Islet of Langerhans (tissue), 1 donor: Measurements from ENCODE around the gene MYO3B.
"Not testable (repeated sequence)": the region's sequence is repeated elsewhere in the genome, so short reads cannot be mapped to it uniquely, and the experiment has no call there.

Experiments used
- FAIRE-seq: peaks from one replicate; lab custom pipeline; 2011; peaks lifted over from hg19 to GRCh38; lab: Jason Lieb, UNC

Gene MYO3B

DNA sequence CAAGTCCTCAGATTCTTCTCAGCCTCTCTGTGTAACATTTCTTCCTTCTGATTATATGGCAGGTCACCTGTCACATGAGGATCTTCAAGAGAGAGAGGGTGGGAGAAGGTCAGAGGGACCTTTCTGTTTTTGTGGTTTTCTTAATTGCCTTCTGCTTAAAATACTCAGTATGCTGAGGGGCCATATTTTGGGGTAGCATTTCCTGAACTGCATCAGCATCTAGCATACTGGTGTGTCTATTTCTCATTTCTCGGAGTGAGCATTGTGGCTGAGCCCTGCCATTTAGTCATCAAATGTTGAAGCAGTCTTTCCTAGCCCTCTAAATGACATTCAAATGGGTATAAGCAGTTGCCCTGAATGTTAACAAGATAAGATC lies 162.7 kb downstream of the MYO3B start:
- no peak for FAIRE-seq

- no peak for FAIRE-seq
These were observed 164.0 kb downstream of the MYO3B start for GRCh38 chr2:170341684-170342623.

DNA sequence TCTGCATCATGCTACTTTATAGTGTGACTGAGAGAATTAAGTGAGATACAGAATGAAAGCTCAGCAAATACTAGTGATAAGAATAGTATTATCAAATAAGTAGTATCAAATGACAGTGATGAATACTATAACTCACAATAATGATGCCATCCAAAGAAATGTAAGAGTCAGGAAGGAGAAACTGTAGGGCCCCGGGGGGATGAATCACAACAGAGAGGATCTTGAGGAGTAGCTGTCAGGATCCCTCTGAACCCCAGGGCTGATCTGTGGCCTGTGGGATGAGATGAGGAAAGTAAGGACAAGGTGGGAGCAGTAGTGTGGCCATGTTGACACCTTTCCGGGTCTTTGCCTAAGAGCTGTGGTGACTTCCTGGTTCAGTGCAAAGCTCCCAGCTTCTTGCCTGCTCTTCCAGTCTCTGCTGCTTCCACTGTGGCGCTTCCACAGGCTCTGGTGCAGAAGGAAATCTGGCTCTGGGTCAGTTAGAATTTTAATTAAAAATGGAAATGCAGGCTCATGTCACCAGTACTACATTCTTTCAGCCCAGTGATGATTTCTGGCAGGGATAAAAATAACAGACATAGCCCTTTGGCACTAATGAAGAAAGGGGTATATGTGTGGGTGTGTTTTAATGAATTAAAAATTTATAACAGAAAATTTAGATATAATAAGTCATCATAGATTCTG lies 166.9 kb downstream of the MYO3B start:
- FAIRE-seq, result no peak

- no peak for FAIRE-seq
These were observed 167.7 kb downstream of the MYO3B start for GRCh38 chr2:170345607-170346006.

DNA sequence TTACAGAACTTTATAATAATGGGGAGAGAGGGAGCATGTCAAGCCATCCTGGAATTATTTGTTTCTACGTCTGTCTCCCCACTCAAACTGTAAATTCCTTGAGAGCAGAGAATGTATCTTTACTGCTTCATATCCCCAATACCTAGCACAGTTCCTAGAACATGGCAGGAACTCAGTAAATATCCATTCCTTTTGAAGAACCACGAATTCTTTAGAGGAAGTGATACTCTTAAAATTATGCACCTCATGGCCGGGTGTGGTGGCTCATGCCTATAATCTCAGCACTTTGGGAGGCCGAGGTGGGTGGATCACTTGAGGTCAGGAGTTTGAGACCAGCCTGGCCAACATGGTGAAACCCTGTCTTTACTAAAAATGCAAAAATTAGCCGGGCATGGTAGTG lies 171.3 kb downstream of the MYO3B start:
- FAIRE-seq, result not testable (repeated sequence)

GRCh38 chr2:170350929-170351826 lies 173.2 kb downstream of the MYO3B start:
- no peak for FAIRE-seq

DNA sequence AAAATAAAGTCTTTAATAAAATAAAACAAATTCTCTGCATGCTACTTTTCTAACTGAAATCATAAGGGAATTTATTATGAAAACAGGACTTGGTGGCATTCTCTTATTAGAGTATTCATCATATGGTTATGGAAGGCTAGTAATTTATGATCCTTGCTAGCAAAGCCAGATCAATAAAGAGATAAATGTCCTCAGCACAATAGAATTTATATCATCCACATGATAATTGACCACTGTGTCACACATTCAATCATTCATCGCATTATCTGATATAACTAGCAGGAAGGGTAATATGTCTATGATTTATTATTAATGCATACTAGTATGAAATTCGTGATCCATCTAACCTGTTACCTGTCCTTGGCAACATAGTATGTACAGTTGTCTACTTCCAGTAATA lies 175.8 kb downstream of the MYO3B start:
- no peak for FAIRE-seq

DNA sequence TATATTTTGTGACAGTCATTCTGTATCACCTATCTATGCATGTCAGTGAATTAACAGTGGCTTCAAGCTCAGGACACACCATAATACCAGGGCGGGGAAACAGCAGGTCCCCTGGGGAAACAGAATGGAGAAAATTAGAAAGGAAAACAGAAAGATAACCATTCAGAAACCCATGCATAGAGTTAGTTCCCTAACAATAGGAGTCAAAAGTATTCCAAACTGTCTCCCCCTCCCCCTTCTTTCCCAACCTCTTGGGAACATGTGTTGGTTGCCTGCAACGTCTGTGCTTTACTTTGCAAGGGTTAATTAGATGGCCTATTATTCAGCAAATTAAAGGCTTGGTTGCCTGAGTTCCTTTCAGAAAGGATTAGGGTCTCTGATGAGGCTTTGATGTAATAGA lies 176.4 kb downstream of the MYO3B start:
- no peak for FAIRE-seq

DNA sequence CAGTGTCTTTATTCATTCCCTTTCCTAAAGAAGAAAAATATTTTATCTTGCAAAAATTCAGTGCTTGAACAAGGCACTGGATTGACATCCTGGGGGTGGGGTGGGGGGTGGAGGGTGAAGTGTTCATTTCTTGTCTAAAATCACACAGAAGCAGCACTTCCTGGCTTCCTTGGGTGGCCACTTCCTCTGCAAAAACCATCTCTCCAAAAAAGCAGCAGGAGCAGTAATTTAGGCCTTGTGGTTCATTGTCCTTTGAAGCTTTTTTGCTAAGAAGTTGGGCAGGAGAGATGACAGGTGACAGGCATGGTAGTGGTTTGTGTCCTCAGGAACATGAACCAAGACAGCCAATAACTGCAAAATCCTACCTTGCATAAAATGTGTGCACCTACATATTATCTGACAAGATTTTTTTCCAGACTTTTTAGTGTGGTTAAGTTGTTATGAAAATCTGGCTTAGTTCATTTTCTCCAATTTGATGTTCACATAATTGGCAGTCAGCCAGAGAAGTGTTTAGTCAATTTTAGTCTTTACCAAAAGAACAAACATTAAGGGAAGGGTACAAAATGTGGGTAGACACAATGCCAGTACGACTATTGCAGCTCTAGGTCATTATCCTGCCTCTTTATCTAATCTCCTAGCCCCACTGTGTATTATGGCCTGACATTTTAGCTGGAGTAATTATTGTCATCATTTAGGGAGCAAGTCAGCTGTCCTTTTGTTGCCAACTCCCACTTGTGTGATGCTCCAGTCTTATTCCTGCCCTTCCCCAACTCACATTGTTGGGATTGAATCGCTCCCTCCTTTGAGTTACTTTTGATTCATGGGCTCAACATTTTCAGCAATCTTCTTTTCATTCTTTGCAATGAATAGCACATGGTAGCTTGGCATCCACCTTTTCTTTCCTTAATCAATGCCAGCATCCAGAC lies 177.2 kb downstream of the MYO3B start:
- FAIRE-seq, result no peak

DNA sequence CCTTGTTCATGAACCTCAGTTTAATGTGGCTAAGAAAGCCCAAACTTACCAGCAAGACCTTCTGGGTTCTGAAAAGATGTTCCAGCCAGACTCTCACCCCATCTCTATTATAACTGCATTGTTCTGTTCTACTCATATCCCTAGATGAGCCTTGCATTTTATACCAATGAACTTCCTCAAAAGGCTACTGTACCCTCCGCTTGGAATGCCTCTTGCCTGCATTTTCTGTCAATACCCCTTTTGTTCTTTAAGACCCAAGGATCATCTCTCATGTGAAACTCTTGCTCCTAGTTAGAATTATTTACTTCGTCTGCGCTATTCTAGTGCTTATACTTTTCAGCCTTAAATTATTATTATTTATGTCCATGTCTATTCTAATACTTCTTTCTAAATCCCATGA lies 181.5 kb downstream of the MYO3B start:
- FAIRE-seq, result no peak

- FAIRE-seq, result no peak
These were observed 182.7 kb downstream of the MYO3B start for GRCh38 chr2:170360546-170361089.

- FAIRE-seq, result peak; percentile 55
These were observed 183.4 kb downstream of the MYO3B start for GRCh38 chr2:170361090-170361936.

DNA sequence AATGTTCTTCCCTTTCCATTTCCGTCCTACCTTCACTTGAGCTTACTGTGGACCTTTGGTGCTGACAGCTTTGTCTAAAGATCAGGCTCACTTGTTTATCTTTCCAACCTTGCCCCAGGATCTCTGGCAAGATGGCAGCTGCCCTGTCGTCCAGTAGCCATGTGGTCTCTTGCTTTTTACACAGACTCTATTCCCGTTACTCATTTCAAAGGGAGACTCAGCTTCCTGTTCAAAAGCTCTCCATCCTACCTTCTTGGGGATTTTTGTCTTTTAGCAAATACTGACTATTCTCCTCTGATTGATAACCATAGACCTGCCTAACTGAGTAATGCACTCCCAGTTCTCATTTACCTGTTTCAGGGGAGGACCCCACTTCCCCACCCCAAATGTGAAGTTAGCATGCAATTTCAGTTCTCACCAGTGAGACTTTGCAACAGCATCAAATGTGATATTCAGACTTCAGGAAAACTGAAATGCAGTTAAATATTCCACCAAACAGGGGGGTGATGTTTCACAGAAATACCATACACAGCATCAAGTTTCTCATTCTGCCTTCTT lies 184.4 kb downstream of the MYO3B start:
- FAIRE-seq, result no peak

GRCh38 chr2:170362871-170363631 lies 185.1 kb downstream of the MYO3B start:
- FAIRE-seq, result no peak

DNA sequence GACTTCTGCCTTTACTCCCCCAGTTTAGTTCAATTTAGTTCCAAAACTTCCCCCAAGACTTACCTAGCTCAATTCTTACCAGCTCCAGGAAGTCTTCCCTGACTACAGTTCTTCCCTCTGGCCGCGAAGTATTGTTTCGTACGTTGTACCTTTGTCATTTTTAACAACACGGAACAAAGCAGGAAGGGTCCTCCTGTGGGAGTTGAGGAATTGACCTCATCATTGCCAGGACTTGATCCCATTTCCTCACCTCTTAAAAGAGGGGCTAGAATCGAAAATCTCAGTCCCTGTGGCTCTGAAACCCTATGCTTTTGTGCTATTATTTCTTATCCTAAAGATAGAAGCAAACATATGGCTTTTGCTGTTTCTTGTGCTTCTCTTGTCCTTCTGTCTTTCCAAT lies 187.1 kb downstream of the MYO3B start:
- FAIRE-seq, result no peak

DNA sequence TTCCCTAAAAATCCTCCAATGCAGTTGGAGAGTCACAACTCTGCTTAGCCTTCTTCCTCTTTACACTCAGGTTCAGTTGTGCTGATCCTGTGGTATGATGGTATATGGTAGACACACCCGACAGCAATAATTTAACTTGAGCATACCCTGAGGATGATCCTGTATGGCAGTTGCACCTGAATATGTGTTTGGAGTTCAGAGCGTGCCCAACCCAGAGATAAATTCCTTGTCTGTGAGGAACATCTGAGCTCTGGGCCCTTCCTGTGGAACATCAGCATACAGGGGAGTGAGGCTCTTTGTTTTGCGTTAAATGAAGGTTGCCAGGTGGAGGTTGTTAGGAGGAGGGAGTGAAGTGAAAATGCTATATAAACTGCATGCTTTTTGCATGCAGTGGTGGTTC lies 187.7 kb downstream of the MYO3B start:
- FAIRE-seq, result no peak

DNA sequence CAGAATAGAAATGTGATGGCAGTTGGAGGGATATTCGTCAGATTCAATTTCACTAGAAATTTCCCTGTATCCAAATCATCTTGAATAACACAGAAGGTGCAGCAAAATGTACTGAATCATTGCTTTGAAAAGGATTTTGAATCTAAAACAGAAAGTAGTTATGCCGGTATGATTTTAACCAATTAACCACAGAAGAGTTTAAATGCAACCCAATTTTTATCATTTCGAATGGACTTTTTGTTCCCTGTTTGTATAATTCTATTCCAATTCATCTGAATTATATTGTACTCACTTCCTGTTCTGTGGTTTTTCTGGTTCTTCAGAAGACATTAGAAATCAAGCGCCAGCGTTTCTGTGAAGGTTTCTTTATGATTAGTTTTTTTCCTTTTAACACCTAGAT lies 190.4 kb downstream of the MYO3B start:
- FAIRE-seq, result no peak

- FAIRE-seq, result no peak
These were observed 191.3 kb downstream of the MYO3B start for GRCh38 chr2:170369228-170369627.

DNA sequence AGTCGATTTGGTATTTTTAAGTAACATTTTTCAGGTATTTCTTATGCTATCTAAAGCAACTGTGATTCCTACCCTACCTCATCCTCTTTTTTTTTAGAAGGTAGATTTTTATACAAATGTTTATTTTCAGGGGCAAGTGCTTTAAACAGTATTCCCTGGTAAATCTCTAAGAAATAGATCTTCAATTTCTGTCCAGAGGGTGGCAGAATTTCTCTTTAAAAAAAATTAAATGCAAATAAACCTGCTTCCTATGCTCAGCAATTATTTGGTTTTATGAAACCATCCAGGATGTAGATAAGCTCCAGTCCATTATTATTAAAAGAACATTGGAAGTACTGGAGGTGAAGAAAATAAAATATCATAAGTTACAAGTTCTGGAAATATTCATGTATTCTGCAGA lies 191.9 kb downstream of the MYO3B start:
- peak; percentile 91 for FAIRE-seq
